B cell (primary cell): ENCODE data around the gene ASIC3. TPM values are rescaled to one million over a fixed set of nuclear protein-coding genes. Genes with fewer than 3 reads are reported as not detected.

Experiments used
- ATAC-seq: fragments of 200-7000 bp; cut with Tn5 transposase; one replicate; pipeline ENCODE4 v1.10.0; 2021; ENCODE audit warnings: low read depth, mild to moderate bottlenecking, moderate number of reproducible peaks, moderate library complexity
- CTCF ChIA-PET: fragments of 350-600 bp; sonication (Branson Sonifier 250); formaldehyde crosslinking; loops from one replicate; lab custom pipeline; 2021; ENCODE audit warnings: antibody characterized with exemption, inconsistent platforms; lab: Charles Lee
- POLR2A ChIA-PET: fragments of 350-600 bp; sonication (Branson Sonifier 250); formaldehyde crosslinking; loops from one replicate; lab custom pipeline; 2021; ENCODE audit warnings: antibody characterized with exemption; lab: Charles Lee
- DNase-seq: peaks from one replicate; pipeline ENCODE4 v3.0.0; 2013
- H2AFZ ChIP-seq: 2 replicates; pipeline ENCODE4 v1.6.1; 2012; ENCODE audit warnings: mild to moderate bottlenecking, low read depth, low read length; ENCODE audit not compliant: insufficient read depth, poor library complexity, severe bottlenecking
- H3K27ac ChIP-seq, 2 donors: 1 replicate in 1 of 2; 2 replicates in 1 of 2; pipeline ENCODE4 v1.5.1; 2012 to 2013; ENCODE audit warnings: low read length in 2 of 2, mild to moderate bottlenecking in 2 of 2, moderate library complexity in 1 of 2
- H3K27me3 ChIP-seq, 4 experiments: fragments of 200-600 bp in 1 of 4; sonication (generic) in 1 of 4; replicated peaks in 1 of 4; 1 replicate in 2 of 4; 2 replicates in 2 of 4; pipeline versions ENCODE4 v1.6.1 to v1.7.0; 2013 to 2016; ENCODE audit warnings: low read length in 3 of 4, mild to moderate bottlenecking in 2 of 4, mixed read lengths in 1 of 4, moderate library complexity in 1 of 4; ENCODE audit not compliant: insufficient read depth in 4 of 4, control insufficient read depth in 3 of 4; ENCODE audit errors: control extremely low read depth in 1 of 4
- H3K36me3 ChIP-seq, 2 experiments: replicated peaks in 1 of 2; 1 replicate in 1 of 2; 2 replicates in 1 of 2; pipeline versions ENCODE4 v1.6.1 to v1.7.1; 2013; ENCODE audit warnings: low read length in 1 of 2; ENCODE audit not compliant: insufficient read depth in 2 of 2, control insufficient read depth in 1 of 2; ENCODE audit errors: control extremely low read depth in 1 of 2, extremely low read depth in 1 of 2
- H3K4me1 ChIP-seq, 2 donors: fragments of 200-600 bp in 1 of 2; sonication (generic) in 1 of 2; 1 replicate in 1 of 2; 2 replicates in 1 of 2; pipeline versions ENCODE4 v1.5.1 to v1.6.1; 2013 to 2017; ENCODE audit warnings: low read length in 2 of 2; ENCODE audit not compliant: control insufficient read depth in 2 of 2, insufficient read depth in 2 of 2
- H3K4me2 ChIP-seq: replicated peaks from 2 replicates; pipeline ENCODE3; 2012; ENCODE audit warnings: mild to moderate bottlenecking, low read depth, low read length; ENCODE audit not compliant: poor library complexity, severe bottlenecking
- H3K4me3 ChIP-seq, 5 experiments: fragments of 200-600 bp in 1 of 5; sonication (generic) in 1 of 5; 1 replicate in 3 of 5; 2 replicates in 2 of 5; pipeline versions ENCODE4 v1.5.1 to v1.7.0; 2011 to 2016; ENCODE audit warnings: low read length in 4 of 5, mild to moderate bottlenecking in 4 of 5, low read depth in 2 of 5, control low read depth in 1 of 5, moderate library complexity in 1 of 5; ENCODE audit not compliant: insufficient read depth in 1 of 5; ENCODE audit errors: control extremely low read depth in 1 of 5, extremely low read depth in 1 of 5
- H3K79me2 ChIP-seq: fragments of 200-600 bp; sonication (generic); one replicate; pipeline ENCODE4 v1.6.0; 2016; ENCODE audit warnings: low read length; ENCODE audit not compliant: control insufficient read depth, insufficient read depth
- H3K9ac ChIP-seq: fragments of 200-600 bp; sonication (generic); 2 replicates; pipeline ENCODE4 v1.6.1; 2017; ENCODE audit warnings: mild to moderate bottlenecking, low read length, moderate library complexity
- H3K9me3 ChIP-seq, 3 donors: one replicate each; pipeline versions ENCODE4 v1.6.1 to v1.7.1; 2013; ENCODE audit warnings: low read length in 2 of 3; ENCODE audit not compliant: control insufficient read depth in 2 of 3, insufficient read depth in 1 of 3; ENCODE audit errors: control extremely low read depth in 1 of 3
- H4K20me1 ChIP-seq: 2 replicates; pipeline ENCODE4 v1.6.0; 2012; ENCODE audit warnings: mild to moderate bottlenecking, low read length; ENCODE audit not compliant: insufficient read depth, control insufficient read depth, poor library complexity, severe bottlenecking
- H3K27ac Mint-ChIP-seq: one replicate; pipeline ENCODE4 v1.8.0; 2021; ENCODE audit warnings: mixed read lengths
- H3K27me3 Mint-ChIP-seq: one replicate; pipeline ENCODE4 v1.8.0; 2021; ENCODE audit warnings: mixed read lengths
- H3K4me1 Mint-ChIP-seq: one replicate; pipeline ENCODE4 v1.8.0; 2021; ENCODE audit warnings: mixed read lengths
- H3K4me3 Mint-ChIP-seq: one replicate; pipeline ENCODE4 v1.8.0; 2021; ENCODE audit warnings: mixed read lengths
- H3K9me3 Mint-ChIP-seq: one replicate; pipeline ENCODE4 v1.8.0; 2022; ENCODE audit warnings: mixed read lengths; ENCODE audit not compliant: insufficient read depth
- CTCF ChIP-seq: fragments of 200-600 bp; IDR thresholded peaks from one replicate; pipeline ENCODE4 v1.8.0; 2022; ENCODE audit warnings: antibody characterized with exemption, mild to moderate bottlenecking
- EZH2 ChIP-seq: IDR thresholded peaks from 2 replicates; pipeline ENCODE4 v1.6.1; 2012; ENCODE audit warnings: borderline replicate concordance, low read depth, mild to moderate bottlenecking, moderate library complexity, low read length; ENCODE audit not compliant: insufficient read depth, poor library complexity, severe bottlenecking
- WGBS: methylation state at CpG from one replicate; pipeline ENCODE4 v1.1.5; 2013; ENCODE audit warnings: missing lambda C conversion rate; ENCODE audit not compliant: insufficient coverage; 5-methylcytosine and 5-hydroxymethylcytosine counted together
- intact Hi-C: fragments of 100-400 bp; cut with micrococcal nuclease; formaldehyde crosslinking; loops from one replicate; pipeline ENCODE4 v1.10.0; 2022
- polyA plus RNA-seq: library from polyadenylated mRNA; depleted of rRNA; stranded (reverse); fragments of >200 nt; gene quantifications from 2 replicates; pipeline ENCODE4 v1.2.3, GENCODE V29; 2012
- total RNA-seq, 2 donors: library from RNA; stranded (reverse); fragments of 120-200 nt in 1 of 2; gene quantifications; 1 replicate in 1 of 2; 2 replicates in 1 of 2; pipeline versions ENCODE4 v1.2.3 to v1.2.4, GENCODE V29; 2013 to 2022

ASIC3 gene
- total and polyA plus RNA-seq, 2 donors (not counting 1 experiment from before 2014, with no cell fraction given): 4.8 to 5.0 TPM

GRCh38 chr7:151061213-151062110, 13.1 kb downstream of the ASIC3 start:
- intact Hi-C loops: no loop called here
- Histone ChIP-seq H3K4me1 (peaks cover 23 to 40% of the 10 kb centered on the region in 2 donors), H3K27me3 (no peaks in the 10 kb centered on the region), H3K36me3 (peaks cover 0 to 17% of the 10 kb centered on the region in 2 experiments), H3K9me3 (no peaks in the 10 kb centered on the region), H3K4me3 (no peak overlapping the region), H3K79me2 (peaks cover 37% of the 10 kb centered on the region), H3K4me2 (peak overlapping the region; percentile 100), H3K27ac (no peak overlapping the region), H2AFZ (no peak overlapping the region), H4K20me1 (peaks cover 32% of the 10 kb centered on the region), H3K9ac (no peak overlapping the region)
- CTCF ChIA-PET: interaction anchor here (1.2 to 2.2 kb wide), 3 partner anchors 23 to 51 kb away, joined by 3 to 4 read pairs (median 4); no protein-coding TSS in a partner anchor
- DNase-seq (no peak), ATAC-seq (no peak)
- peak overlapping the region; percentile 57 for H3K4me3 Mint-ChIP-seq
- no peaks in the 10 kb centered on the region for H3K9me3 Mint-ChIP-seq
- H3K4me1 Mint-ChIP-seq: peaks cover 36% of the 10 kb centered on the region
- H3K27me3 Mint-ChIP-seq: no peaks in the 10 kb centered on the region
- WGBS: 89% methylated on average over 31 of the region's 33 CpGs
- no peak overlapping the region for H3K27ac Mint-ChIP-seq
- POLR2A ChIA-PET: interaction anchor here (0.7 kb wide), 1 partner anchor 105 kb away, joined by 3 read pairs; no protein-coding TSS in a partner anchor
- TF ChIP-seq CTCF (no peak), EZH2 (no peak)

- no peaks in the 10 kb centered on the region for H3K9me3 Mint-ChIP-seq
- TF ChIP-seq CTCF (no peak), EZH2 (no peak)
- Histone ChIP-seq H3K9ac (no peak overlapping the region), H3K27ac (no peak overlapping the region), H3K36me3 (peaks cover 0 to 17% of the 10 kb centered on the region in 2 experiments), H3K4me3 (no peak overlapping the region), H4K20me1 (peaks cover 32% of the 10 kb centered on the region), H3K27me3 (no peaks in the 10 kb centered on the region), H3K79me2 (peaks cover 36% of the 10 kb centered on the region), H3K4me1 (peaks cover 20 to 35% of the 10 kb centered on the region in 2 donors), H2AFZ (no peak overlapping the region), H3K9me3 (no peaks in the 10 kb centered on the region), H3K4me2 (no peak overlapping the region)
- peaks cover 35% of the 10 kb centered on the region for H3K4me1 Mint-ChIP-seq
- WGBS: 99% methylated on average over 8 of the region's 11 CpGs
- CTCF ChIA-PET: no interaction called here
- POLR2A ChIA-PET: no interaction called here
- DNase-seq (no peak), ATAC-seq (no peak)
- H3K27ac Mint-ChIP-seq: no peak overlapping the region
- intact Hi-C loops: no loop called here
- H3K27me3 Mint-ChIP-seq: no peaks in the 10 kb centered on the region
- H3K4me3 Mint-ChIP-seq: peak overlapping the region; percentile 57
These were observed 13.7 kb downstream of the ASIC3 start for GRCh38 chr7:151062111-151062398.
